ENCODE data around the gene LMTK3.
"Not testable (repeated sequence)": the region's sequence is repeated elsewhere in the genome, so short reads cannot be mapped to it uniquely, and the experiment has no call there.

LMTK3 gene

DNA sequence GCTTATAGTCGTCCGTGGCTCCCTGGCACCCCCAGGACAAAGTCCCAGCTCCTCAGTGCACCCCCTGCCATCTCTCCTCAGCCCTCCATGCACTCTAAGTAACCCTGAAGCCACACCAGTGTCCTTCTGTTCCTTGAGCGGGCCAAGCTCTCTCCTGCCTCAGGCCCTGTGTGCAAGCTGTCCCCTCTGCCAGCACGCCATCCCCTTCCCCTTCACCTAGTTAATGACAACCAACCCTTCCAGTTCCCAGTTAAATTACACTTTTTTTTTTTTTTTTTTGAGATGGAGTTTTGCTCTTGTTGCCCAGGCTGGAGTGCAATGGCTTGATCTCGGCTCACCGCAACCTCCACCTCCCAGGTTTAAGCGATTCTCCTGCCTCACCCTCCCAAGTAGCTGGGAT is 23.2 kb downstream of the LMTK3 start:
- DNase-seq (ENCODE audit: low read depth), result not testable (repeated sequence)

DNA sequence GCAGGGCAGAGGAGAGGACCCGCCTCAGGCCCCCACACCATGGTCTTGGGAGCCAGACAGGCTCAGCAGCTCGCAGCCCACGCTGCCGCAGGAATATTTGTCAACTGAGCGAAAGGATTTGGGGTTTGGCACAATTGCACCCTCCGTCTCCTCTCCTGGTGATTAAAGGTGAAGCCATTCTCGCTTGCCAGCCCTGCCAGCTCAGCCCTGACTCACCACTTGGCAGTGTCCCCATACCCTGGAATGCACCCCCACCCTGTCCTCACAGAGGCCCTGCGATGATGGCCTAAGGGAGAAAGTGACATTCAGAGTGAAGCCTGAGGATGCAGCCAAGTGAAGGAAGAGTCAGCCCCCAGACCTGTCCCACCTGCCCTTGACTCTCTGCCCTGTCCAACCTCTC is 23.7 kb downstream of the LMTK3 start:
- DNase-seq (ENCODE audit: low read depth), result no peak

DNA sequence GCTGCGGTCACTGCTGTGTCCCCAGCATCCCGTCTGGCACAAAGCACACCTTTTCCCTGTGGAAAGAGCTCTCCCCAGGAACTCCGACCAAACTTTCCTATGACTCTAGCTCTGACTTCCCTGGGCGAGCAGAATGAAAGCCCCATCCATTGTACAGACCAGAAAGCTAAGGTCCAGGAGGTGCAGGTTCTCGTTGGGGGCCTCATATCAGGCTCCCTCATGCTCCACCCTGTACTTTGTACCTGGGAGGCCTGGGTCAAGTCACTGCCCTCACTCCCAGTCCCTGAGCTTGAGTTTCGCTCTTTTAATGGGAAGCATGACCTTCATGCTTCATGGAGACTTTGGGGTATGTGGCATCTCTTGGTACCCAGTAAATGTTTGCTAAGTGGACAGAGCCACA is 24.1 kb downstream of the LMTK3 start:
- DNase-seq (ENCODE audit: low read depth), result no peak

DNA sequence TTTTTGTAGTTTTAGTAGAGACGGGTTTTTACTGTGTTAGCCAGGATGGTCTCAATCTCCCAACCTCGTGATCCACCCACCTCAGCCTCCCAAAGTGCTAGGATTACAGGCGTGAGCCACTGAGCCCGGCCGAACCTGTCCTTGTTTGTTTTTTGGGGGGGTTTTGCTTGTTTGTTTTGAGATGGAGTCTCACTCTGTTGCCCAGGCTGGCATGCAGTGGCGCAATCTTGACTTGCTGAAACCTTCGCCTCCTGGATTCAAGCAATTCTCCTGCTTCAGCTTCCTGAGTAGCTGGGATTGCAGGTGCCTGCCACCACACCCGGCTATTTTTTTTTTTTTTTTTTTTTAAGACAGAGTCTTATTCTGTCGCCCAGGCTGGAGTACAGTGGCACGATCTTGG is 24.9 kb downstream of the LMTK3 start:
- DNase-seq (ENCODE audit: low read depth), result not testable (repeated sequence)

DNA sequence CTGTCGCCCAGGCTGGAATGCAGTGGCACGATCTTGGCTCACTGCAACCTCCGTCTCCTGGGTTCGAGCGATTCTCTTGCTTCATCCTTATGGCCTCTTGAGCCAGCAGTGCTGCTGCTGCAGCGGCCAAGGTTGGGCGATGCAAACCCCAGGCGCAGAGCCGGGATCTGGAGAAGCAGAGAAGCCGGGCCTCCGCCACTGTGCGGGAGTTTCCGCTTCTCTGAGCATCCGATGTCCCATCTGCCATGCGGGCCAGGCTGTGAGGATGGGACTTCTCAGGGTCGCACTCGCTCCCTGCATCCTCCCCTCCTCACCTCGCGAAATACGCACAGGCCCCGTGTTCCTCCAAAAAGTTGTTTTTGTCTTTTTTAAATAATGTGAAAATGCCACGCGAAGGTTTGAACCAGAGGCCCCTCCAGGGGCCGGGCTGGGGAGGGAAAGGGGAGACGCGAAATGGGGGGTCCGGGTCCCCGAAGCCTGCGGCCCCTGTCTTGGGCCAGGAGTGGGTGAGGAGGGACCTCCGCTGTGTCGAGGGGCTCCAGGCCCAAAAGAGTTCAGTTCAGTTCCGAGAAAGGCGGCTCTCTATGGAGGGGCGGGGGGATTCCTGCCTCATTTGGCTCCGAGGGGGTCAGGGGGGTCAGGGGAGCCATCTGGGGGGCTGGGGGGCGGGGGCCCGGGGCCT is 26.6 kb downstream of the LMTK3 start:
- DNase-seq (ENCODE audit: low read depth), result no peak

DNA sequence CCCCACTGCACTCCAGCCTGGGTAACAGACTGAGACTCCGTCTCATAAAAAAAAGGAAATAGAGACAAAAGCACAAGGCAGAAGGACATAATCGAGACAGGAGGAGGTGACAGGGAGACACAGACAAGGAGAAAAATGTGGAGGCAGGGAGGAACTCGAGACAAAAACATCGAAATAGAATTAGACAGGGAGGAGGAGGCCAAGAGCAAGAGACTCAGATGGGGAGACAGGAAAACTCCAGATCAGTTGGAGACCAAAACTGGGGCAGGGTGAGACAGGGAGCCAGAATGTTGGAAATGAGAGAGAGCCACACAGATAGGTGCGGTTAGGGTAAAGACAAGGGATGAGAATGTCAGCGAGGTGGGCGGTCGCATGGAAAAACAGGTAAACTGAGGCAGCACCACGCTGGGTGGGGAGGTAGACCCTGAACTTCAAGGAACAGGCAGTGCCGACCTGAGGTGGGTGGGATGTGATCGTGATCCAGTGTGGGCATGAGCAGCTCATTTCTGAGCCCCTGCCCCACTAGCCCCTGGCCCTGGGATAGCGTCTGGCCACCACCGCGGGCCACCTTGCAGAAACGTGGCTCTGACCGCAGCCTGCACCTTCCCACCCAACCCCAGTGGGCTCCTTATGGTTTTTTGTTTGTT is 27.3 kb downstream of the LMTK3 start:
- DNase-seq (ENCODE audit: low read depth), result no peak

DNA sequence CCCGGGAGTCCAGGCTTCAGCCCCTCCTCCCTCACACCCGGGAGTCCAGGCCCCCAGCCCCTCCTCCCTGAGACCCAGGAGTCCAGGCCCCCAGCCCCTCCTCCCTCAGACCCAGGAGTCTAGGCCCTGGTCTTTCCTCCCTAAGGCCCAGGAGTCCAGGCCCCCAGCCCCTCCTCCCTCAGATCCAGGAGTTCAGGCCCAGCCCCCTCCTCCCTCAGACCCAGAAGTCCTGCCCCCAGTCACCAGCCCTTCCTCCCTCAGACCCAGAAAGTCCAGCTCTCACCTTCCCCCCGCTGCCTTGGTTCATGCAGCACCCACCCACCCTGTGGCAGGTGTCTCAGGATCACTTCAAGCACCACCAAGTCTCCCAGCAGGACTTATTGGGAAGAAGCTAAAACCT is 28.3 kb downstream of the LMTK3 start:
- no peak for DNase-seq (ENCODE audit: low read depth)

DNA sequence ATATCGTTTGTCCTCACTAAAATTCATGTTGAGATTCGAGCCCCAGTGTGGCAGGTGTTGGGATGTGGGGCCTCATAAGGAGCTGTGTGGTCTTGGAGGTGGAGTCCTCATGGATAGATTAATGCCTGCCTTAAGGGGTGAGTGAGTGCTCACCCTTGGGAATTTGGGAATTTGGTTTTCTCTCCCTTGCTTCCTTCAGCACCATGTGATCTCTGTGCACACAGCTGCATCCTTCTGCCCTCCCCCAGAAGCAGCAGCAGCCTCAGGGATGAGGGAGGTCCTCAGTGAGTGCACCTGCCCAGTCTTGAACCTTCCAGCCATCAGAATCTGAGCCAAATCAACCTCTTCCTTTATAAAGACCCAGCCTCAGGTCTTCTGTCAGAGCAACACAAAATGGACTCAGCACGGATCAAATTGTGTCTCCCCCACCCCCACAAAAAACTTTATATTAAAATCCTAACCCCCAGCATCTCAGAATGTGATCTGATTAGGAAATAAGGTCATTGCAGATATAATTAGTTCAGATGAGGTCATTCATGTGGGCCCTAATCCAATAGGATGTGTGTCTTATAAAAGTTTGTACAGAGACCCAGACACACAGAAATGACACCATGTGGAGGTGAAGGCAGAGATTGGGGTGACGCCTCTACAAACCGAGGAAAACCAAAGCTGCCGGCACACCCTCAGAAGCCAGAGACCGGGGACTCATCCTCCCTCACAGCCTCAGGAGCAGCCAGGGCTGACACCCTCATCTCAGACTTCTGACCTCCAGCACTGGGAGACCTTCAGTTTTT is 29.6 kb downstream of the LMTK3 start:
- DNase-seq (ENCODE audit: low read depth), result no peak

DNA sequence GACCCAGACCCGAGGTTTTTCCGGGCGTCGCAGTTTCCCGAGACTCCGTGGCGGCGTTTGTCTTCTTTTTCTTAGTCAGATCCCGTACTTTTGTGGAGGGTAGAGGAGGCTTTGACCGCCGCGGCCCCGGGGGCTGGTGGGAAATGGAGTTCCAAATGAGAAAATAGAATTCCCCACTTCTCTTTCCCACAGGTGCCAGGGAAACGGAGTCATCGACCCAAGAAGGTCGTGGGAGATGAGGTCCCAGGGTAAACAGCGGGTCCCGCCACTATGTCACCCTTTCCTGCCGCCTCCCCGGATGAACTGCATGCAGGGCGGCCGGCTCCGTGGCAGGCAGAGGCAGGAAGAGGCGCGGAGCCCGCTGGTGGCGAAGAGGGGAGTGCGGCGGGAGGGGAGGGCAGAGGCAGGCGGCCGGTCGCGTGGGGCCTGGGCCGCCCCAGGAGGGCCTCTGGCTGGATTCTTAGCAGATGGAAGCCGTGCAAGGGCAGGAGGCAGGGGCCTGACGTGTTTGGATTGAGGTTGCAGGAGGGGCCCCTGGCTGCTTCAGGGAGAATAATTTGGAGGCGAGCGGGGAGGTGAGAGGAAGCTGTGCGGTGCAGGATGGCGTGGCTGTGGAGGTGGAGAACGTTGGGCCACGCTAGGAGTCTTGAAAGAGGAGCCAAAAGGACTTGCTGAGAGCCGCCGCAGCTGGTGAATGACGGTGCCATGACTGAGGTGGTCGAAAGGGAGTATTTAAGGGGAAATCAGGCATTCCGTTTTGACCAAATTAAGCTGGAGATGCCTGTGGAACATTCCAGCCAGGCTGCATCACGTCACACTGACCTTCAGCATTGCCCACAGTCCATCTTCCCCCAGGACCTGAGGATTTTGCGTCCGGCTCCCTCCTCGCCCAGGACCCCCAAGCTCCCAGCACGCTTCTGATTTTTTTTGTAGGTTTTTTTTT is 30.8 kb downstream of the LMTK3 start:
- no peak for DNase-seq (ENCODE audit: low read depth)

DNA sequence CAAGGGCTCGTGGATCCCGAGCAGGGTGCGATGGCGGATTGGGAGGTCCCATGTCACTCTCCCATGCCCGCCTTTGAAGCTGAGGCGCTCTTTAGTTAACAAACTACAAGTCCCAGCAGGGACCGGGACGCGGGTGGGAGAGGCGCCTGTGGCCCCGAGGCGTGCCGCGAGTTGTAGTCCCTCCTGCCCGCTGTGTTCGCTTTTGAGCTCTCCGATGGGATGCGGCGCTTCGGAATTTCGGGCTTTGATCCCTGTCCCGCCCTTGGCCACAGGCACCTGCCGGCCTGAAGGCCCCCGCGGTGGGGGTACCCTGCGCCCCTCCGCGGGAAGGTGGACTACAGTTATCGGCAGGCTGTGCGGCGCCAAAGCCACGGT is 31.5 kb downstream of the LMTK3 start:
- no peak for DNase-seq (ENCODE audit: low read depth)

DNA sequence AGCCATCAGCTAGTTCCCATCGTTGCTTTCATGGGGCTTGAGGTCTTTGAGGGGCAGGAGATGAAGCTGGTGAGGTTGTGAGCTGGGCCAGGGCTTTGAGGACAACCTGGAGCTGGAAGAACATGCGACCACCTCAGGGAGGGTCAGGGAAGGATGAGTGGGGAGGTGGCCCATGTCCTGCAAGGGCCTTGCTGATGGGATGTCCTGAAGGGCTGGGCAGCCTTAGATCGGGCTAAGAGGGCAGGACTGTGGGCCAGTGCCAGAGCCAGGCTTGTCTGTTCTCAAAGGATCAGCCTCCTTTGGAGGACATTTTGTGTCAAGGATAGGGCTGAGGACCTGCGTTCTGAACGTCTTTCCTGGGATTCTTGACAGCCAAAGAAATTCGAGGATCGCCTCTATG is 31.9 kb downstream of the LMTK3 start:
- no peak for DNase-seq (ENCODE audit: low read depth)

DNA sequence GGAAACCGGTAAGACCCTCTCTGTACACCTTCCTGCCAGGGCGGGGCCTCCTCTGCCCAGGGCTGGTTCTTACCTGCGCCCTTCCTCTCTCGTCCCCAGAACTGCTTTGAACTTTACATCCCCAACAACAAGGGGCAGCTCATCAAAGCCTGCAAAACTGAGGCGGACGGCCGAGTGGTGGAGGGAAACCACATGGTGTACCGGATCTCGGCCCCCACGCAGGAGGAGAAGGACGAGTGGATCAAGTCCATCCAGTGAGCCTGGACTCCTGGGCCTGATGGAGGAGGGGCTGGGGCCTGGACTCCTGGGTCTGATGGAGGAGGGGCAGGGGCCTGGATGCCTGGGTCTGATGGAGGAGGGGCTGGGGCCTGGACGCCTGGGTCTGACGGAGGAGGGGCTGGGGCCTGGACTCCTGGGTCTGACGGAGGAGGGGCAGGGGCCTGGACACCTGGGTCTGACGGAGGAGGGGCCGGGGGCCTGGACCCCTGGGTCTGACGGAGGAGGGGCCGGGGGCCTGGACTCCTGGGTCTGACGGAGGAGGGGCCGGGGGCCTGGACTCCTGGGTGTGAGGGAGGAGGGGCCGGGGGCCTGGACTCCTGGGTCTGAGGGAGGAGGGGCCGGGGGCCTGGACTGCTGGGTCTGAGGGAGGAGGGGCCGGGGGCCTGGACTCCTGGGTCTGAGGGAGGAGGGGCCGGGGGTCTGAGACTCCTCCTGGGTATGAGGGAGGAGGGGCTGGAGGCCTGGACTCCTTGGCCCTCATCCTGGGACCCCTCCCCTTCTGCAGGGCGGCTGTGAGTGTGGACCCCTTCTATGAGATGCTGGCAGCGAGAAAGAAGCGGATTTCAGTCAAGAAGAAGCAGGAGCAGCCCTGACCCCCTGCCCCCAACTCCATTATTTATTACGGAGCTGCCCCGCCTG is 33.0 kb downstream of the LMTK3 start:
- no peak for DNase-seq (ENCODE audit: low read depth)

DNA sequence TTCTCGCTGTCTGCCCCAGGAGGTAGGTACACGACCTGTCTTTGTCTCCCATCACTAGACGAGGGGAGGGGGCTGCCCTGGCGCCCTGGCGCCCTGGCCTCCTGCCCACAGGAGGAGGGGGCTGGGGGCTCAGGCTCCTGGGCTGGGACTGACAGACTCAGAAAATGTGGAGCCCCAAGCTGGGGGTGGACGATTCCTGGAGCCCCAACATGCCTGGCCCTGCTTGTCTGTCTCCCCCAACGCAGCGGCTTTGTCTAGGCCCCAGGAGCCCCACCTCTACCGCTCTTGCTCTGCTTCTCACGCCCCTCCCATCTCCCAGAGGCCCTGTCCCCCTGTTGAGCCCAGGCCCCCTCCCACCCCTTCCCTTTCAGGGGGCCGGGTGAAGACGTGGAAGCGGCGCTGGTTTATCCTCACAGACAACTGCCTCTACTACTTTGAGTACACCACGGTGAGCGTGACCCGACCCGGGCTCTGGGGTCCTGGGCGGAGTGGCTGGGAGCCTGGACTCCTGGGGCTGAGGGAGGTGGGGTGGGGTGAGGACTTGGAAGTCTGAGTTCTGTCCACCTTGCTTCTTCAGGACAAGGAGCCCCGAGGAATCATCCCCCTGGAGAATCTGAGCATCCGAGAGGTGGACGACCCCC is 33.8 kb downstream of the LMTK3 start:
- DNase-seq (ENCODE audit: low read depth), result no peak

DNA sequence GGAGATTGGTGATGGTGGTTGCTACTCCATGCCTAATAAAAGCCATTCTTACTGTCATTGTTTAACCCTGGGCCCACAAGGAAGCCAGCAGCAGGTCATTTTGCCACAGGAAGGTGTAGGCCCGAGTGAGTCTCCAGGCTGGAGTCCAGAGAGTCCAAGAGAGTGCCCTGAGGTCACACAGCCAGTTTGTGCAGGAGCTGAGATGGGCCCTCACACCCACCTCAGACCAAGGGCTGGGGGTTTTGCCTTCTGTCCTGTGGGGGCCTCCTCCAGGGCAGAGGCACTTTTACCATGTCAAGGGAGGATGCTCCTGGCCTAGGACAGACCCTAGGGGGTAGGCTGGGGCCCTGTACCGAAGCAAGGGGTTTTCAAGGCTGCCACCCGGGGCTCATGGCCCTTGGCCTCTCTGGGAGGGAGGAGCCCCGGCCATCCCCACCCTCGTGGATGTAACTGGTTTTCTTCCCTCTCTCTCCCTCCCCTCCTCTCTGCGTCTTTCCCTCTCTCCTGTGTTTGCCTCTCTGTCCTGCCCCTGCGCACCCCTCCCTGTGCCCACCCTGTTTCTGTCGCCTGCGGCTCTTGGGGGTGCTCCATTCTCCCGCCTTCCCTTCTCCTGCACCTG is 34.5 kb downstream of the LMTK3 start:
- DNase-seq (ENCODE audit: low read depth), result no peak

DNA sequence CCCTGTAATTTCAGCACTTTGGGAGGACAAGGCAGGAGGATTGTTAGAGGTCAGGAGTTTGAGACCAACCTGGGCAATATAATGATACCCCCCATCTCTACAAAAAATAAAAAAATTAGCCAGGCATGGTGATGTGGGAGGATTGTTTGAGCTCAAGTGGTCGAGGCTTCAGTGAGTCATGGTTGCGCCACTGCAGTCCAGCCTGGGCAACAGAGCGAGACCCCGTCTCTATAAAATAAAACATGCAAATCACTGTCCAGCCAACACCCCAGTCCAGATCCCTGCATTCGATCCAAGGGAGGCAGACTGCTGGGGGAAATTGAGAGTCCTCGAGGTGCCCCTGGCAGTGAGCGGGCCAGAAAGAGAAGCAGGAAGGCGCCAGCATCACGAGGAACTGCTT is 35.5 kb downstream of the LMTK3 start:
- DNase-seq (ENCODE audit: low read depth), result no peak

DNA sequence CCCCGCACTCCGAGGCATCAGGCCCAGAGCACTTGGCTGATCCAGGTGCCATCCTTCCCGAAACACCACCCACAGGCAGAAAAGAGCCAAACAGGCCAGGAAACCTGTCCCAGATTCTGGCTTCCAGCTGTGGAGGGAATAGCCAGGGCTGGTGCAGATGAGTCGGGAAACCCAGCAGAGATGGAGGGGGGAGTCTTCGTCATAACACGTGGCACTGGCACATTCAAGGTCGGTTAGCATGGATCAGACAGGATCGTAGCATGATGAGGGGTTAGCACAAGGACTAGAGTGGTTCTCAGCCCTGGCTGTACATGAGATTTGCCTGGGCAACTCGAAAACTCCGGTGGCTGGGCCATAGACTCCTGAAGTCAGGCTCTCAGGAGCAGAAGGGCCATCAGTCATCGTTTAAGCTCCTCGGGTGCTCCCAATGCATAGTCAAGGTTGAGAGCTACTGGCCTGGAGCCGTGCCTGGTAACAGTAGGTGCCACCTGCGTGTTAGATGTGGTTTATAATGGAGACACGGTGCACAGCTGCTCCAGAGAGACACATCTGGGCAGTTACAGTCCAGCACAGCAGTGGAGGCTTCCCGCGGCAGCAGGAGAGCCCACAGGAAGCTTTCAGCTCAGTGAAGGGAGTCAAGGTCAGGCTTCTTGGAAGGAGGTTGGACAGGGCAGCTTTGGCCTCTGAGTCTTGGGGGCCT is 36.1 kb downstream of the LMTK3 start:
- DNase-seq (ENCODE audit: low read depth), result no peak

DNA sequence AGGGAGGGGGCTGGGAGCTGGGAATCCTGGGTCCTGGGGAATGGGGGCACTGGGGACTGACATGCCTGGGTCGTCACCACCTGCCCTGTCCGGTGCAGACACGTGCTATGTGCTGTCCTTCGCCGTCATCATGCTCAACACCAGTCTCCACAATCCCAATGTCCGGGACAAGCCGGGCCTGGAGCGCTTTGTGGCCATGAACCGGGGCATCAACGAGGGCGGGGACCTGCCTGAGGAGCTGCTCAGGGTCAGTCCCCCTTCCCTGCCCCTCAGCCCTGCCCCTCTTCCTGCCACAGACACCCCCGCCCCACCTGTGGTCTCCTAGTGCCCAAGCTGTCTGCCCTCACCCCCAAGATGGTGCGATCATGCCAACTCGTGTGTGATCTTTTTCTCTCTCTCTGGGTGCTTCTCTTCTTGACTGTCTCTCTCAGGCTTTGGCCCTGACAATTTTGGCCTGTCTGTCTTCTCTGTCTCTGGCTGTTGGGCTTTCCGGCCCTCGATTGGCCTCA is 37.5 kb downstream of the LMTK3 start:
- no peak for DNase-seq (ENCODE audit: low read depth)

DNA sequence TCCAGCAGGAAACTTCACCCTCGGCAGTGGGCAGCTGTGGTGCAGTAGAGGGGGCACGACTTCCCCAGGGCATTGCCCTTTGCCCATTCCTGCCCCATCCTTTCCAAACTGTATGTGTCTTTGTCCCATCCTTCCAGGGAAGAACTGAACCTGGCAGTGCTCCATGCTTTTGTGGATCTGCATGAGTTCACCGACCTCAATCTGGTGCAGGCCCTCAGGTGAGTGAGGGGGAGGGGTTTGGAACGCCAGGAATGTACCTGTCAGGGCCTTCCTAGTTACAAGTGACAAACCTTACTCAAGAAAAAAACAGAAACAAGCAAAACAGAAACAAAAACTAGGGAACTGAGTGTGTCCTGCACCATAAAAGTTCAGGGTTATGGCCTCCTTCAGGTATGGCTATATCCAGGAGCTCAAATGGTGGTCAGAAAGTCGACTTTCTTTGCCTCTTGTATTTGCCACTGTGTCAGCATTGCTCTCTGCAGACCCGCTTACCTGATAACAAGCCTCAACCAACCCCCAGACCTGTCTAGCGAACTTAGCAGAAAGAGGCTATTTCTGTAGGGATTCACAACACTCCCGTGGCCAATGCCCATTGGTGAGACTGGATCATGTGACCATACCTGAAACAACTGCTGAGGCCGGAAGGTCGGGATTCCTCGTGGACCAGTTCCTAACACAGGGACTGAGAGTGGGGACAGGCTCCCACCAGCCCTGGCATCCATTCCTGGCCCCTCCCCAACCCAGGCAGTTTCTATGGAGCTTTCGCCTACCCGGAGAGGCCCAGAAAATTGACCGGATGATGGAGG is 38.3 kb downstream of the LMTK3 start:
- no peak for DNase-seq (ENCODE audit: low read depth)

Measured in non-pigmented ciliary epithelial cell (primary cell).